HG03354 (cell line): ENCODE results near the gene GLG1.

Source experiments
- ATAC-seq: cut with Tn5 transposase; IDR thresholded peaks from one replicate; pipeline ENCODE4 v1.9.1; 2021; ENCODE audit warnings: mild to moderate bottlenecking; ENCODE audit not compliant: unreplicated experiment, poor library complexity, severe bottlenecking

Gene GLG1

GRCh38 chr16:74617206-74617788 lies 10.4 kb upstream of the GLG1 start:
- ATAC-seq: no peak

- ATAC-seq: no peak
These were observed 4.8 kb upstream of the GLG1 start for GRCh38 chr16:74611721-74612120.

DNA sequence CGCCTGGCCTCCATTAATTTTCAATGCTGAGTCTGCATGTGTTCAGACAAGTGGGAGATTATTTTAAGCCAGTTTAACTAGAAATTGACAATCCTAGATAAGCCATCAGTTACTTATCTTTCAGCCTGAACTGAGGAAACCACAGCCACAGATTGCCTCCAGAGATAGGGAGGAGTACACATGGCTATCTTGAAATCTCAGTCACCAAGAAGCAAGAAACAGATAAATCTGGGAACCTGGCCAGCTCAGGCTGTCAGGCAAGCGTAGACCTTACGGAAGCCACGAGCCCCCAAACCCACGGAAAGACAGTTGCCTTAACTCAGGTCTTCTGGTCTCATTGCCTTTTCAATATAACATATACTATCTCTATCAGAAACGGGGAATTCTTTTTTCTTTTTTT lies 2.0 kb upstream of the GLG1 start:
- no peak for ATAC-seq

DNA sequence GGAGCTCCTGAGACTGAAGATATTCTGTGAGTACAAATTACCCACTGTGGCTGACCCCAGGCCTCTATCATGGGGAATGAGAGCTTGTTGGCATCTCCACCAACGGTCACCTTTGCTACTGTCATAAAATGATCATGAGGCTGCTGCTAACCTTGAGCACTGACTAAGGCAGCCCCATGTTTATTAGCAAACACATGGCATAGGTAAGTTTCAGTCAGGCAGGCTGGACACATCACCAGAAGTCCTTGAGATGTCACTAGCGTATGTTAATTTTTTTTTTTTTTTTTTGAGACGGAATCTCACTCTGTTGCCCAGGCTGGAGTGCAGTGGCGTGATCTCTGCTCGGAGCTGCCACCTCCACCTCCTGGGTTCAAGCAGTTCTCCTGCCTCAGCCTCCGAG lies 1.5 kb upstream of the GLG1 start:
- no peak for ATAC-seq

DNA sequence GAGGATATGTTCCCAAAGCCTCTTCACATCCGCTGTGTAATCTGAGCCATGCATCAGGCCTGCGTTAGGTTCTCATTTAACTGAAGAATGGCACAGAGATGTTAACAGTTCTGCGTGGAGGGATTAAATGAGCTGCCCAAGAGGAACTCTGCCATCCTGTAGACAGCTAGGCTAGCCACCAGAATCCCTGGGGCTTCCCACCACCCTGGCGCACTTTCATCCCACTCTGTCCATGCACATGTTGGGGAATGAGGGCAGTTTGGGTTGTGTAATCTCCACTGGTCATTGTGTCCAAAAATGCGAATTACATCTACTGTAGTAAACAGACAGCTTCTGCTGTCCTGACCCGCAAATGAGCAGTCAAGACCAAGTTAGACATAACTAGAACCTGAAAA lies 1.0 kb upstream of the GLG1 start:
- no peak for ATAC-seq

GRCh38 chr16:74607310-74607961 lies 522 bp upstream of the GLG1 start:
- peak; percentile 37 for ATAC-seq

GRCh38 chr16:74605746-74606520 lies 981 bp downstream of the GLG1 start:
- ATAC-seq: no peak

- ATAC-seq: no peak
These were observed 1.6 kb downstream of the GLG1 start for GRCh38 chr16:74605332-74605731.

- ATAC-seq: no peak
These were observed 3.1 kb downstream of the GLG1 start for GRCh38 chr16:74603848-74604247.

DNA sequence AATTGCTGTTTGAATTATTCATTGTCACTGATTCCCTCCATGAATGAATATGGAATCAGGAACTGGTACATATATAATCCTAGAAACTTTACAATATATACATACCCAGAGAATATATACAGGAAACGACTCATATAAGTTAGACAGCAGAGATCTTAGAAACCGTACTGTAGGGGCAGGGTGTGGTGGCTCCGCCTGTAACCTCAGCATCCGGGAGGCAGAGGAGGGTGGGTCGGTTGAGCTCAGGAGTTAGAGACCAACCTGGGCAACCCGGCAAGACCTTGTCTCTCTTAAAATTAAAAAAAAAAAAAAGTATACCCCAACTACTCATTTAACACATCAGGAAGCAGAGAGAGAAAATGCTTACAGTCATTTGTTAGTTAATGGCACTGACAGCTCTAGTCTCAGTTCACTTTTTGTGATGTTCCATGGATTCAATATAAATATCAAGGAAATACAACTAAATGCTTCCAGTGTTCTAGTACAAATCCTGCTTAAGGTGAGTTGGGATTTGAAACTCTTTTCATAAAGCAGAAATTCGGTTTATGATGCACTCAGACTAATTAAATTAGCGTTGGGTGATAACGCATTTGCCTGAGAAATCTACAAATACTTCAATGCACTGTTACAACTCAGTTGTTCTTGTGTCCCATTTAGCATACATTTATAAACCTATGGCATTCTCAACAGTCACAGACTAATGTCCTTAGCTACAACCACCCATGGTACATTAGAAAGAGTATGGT lies 5.6 kb downstream of the GLG1 start:
- peak; percentile 83 for ATAC-seq

GRCh38 chr16:74596586-74596985 lies 10.3 kb downstream of the GLG1 start:
- ATAC-seq: no peak

GRCh38 chr16:74592847-74593246 lies 14.1 kb downstream of the GLG1 start:
- no peak for ATAC-seq

GRCh38 chr16:74591876-74592650 lies 14.9 kb downstream of the GLG1 start:
- ATAC-seq: no peak

DNA sequence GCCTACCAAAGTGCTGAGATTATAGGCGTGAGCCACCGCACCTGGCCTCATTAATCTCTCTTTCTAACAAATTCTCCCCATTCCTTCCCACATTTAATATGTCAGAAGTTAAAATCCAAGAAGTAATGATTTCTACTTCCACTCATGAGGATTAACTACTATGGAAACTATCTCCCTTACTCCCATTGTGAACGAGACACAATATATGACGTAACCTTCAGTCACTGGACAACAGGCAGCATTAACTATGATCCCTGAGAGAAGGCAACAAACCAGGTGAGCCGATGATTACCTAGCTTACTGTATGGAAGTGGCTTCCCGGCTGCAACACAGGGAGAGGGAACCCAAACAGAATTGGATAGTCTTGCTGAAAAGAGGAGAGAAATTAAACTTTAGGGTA lies 20.0 kb downstream of the GLG1 start:
- no peak for ATAC-seq

- ATAC-seq: no peak
These were observed 21.0 kb downstream of the GLG1 start for GRCh38 chr16:74585846-74586443.

GRCh38 chr16:74583926-74584666 lies 22.8 kb downstream of the GLG1 start:
- no peak for ATAC-seq

DNA sequence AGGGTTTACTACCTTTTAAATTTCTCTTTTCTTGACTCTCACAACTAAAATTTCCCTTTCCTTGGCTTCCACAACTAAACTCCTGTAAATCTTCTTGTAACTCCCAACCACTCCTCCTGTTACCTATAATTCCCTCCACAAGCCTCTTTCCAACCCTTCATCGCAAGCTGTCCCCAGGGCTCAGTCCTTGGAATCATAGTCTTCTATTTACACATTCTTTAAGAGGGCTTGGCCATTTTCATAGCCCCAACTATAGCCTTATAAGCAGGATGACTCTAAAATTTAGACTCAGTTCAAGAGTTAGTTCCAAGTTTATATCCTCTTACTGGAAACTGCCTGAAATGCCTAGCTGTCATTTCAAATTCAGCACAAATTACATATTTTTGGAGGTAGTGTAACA lies 23.9 kb downstream of the GLG1 start:
- no peak for ATAC-seq

DNA sequence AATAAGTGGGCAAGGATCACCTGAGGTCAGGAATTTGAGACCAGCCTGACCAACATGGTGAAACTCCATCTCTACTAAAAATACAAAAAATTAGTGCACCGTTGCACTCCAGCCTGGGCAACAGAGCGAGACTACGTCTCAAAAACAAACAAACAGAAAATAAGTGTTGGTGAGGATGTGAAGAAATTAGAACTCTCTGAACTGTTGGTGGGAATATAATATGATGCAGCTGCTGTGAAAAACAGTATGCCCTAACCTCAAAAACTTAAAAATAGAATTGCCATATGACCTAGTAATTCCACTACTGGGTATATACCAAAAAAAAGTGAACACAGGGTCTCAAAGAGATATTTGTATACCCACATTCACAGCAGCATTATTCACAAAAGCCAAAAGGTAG lies 26.1 kb downstream of the GLG1 start:
- ATAC-seq: peak; percentile 71

GRCh38 chr16:74578838-74579237 lies 28.1 kb downstream of the GLG1 start:
- no peak for ATAC-seq
